ENCODE data around the gene OXA1L.
A peak's percentile ranks its signal among the peaks of the same experiment; 100 is the strongest.
"Not testable (repeated sequence)": the region's sequence is repeated elsewhere in the genome, so short reads cannot be mapped to it uniquely, and the experiment has no call there.

OXA1L gene

GRCh38 chr14:22803687-22803974 lies 37.1 kb downstream of the OXA1L start:
- ChIA-PET CTCF (no interaction called here), POLR2A (ENCODE audit: low non-redundant PET) (no interaction called here)
- no peak overlapping the region for H3K27ac ChIP-seq
- DNase-seq (ENCODE audit: low spot score): no peak
- TF ChIP-seq, protein P1, sequence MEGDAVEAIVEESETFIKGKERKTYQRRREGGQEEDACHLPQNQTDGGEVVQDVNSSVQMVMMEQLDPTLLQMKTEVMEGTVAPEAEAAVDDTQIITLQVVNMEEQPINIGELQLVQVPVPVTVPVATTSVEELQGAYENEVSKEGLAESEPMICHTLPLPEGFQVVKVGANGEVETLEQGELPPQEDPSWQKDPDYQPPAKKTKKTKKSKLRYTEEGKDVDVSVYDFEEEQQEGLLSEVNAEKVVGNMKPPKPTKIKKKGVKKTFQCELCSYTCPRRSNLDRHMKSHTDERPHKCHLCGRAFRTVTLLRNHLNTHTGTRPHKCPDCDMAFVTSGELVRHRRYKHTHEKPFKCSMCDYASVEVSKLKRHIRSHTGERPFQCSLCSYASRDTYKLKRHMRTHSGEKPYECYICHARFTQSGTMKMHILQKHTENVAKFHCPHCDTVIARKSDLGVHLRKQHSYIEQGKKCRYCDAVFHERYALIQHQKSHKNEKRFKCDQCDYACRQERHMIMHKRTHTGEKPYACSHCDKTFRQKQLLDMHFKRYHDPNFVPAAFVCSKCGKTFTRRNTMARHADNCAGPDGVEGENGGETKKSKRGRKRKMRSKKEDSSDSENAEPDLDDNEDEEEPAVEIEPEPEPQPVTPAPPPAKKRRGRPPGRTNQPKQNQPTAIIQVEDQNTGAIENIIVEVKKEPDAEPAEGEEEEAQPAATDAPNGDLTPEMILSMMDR (conservative IDR thresholded peaks at IDR 0.05; ENCODE audit: low read depth): no peak

DNA sequence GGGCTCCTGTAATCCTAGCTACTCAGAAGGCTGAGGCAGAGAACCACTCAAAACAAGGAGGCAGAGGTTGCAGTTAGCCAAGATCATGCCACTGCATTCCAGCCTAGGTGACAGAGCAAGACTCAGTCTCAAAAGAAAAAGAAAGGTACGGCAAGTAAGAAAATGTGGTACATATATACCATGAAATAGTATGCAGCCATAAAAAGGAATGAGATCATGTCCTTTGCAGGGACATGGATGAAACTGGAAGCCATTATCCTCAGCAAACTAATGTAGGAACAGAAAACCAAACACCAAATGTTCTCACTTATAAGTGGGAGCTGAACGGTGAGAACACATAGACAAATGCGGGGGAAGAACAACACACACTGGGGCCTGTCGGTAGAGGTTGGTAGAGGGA lies 38.7 kb downstream of the OXA1L start:
- POLR2A ChIA-PET (ENCODE audit: low non-redundant PET); CTCF ChIA-PET; DNase-seq (ENCODE audit: low spot score); H3K27ac ChIP-seq: not testable (repeated sequence)

- peak; percentile 32 for DNase-seq (ENCODE audit: low spot score)
- TF ChIP-seq, protein P1 (conservative IDR thresholded peaks at IDR 0.05; ENCODE audit: low read depth): no peak
- ChIA-PET CTCF (interaction anchor here (0.6 kb wide), 1 partner anchor 18 kb away, joined by 3 read pairs; no protein-coding TSS in a partner anchor), POLR2A (ENCODE audit: low non-redundant PET) (no interaction called here)
- H3K27ac ChIP-seq: no peak overlapping the region; the same call in 1 of the 2 replicates
Measured at GRCh38 chr14:22807432-22808087, 41.1 kb downstream of the OXA1L start.

DNA sequence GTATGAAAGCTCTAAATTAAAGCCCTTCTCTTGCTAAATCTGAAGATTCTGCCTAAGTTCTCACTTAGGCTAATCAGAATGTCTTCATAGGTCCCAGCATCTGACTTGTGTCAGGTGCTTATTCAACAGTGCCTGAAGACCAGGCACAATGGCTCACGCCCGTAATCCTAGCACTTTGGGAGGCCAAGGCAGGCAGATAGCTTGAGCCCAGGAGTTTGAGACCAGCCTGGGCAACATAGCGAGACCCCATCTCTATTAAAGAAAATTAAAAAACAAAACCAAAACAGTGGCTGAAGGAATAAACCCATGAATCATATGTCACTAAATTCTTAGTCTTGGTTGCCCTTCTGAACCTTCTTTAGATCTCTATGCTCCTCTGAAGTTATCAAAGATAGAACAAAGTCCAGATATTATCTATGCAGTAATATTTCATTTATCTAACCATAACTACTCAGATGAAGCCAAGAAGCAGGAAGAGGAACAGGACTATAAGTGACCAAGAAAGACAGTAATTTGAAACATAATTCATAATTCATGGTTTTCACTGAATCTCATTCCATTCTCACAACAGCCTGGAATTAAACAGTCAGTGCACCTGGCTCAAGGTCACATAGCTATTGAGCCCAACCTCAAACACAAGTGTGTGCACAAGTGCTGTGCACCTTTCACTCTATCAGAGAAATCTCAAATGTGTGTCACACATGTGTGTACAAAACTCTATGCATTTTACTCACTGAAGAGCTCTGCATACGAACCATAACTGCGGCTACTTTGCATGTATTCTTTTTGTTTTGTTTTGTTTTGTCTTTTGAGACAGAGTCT lies 42.1 kb downstream of the OXA1L start:
- ChIA-PET POLR2A (ENCODE audit: low non-redundant PET) (no interaction called here), CTCF (interaction anchor here (1.6 kb wide), 1 partner anchor 44 kb away, joined by 5 read pairs; no protein-coding TSS in a partner anchor)
- DNase-seq (ENCODE audit: low spot score): no peak
- TF ChIP-seq, protein P1 (conservative IDR thresholded peaks at IDR 0.05; ENCODE audit: low read depth): no peak
- no peak overlapping the region for H3K27ac ChIP-seq

DNA sequence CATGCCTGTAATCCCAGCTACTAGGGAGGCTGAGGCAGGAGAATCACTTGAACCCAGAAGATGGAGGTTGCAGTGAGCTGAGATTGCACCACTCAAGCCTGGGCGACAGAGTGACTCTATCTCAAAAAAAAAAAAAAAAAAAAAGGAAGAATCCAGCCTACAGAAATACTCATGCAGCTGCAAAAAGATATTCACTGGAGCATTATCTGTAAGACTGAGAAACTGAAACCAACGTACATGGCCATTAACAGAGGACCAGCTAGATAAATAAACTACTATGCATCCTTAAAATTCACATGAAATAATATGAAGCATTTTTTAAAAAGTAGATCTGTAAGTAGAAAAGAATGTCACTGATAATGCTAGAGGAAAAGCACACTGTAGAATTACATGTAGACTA lies 45.2 kb downstream of the OXA1L start:
- no peak overlapping the region for H3K27ac ChIP-seq
- POLR2A ChIA-PET (ENCODE audit: low non-redundant PET): no interaction called here
- TF ChIP-seq, protein P1 (conservative IDR thresholded peaks at IDR 0.05; ENCODE audit: low read depth): no peak
- DNase-seq (ENCODE audit: low spot score): no peak
- CTCF ChIA-PET: no interaction called here

DNA sequence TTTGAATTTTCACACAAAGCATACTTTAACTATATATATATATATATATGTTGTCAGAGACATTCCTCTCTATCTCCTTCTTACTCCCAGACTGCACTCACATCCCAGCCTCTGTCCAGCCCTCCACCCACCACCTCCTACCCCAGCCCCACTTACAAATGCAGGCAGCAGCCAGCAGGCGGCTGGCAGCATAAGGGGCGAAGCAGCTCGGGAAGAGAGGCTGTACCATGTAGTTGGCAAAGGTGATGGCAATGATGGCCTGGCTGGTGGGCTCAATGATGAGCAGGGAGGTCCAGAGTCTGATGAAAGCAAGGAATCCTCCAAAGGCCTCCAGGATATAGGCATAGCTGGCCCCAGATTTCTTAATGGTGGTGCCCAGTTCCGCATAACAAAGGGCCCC lies 46.3 kb downstream of the OXA1L start:
- TF ChIP-seq, protein P1 (conservative IDR thresholded peaks at IDR 0.05; ENCODE audit: low read depth): no peak
- H3K27ac ChIP-seq: no peak overlapping the region
- no peak for DNase-seq (ENCODE audit: low spot score)
- ChIA-PET CTCF (interaction anchor here (0.6 to 1.5 kb wide), 4 partner anchors 17 to 51 kb away, joined by 3 to 7 read pairs (median 3); no protein-coding TSS in a partner anchor), POLR2A (ENCODE audit: low non-redundant PET) (no interaction called here)

- POLR2A ChIA-PET (ENCODE audit: low non-redundant PET): interaction anchor here (0.7 kb wide), 1 partner anchor 1238 kb away, joined by 5 read pairs; the partner anchor contains the start of gene CARMIL3
- TF ChIP-seq, protein P1 (conservative IDR thresholded peaks at IDR 0.05; ENCODE audit: low read depth): no peak
- DNase-seq (ENCODE audit: low spot score): no peak
- CTCF ChIA-PET: interaction anchor here (0.6 to 1.5 kb wide), 4 partner anchors 17 to 52 kb away, joined by 3 to 7 read pairs (median 3); no protein-coding TSS in a partner anchor
- H3K27ac ChIP-seq: no peak overlapping the region
Measured at GRCh38 chr14:22813145-22813544, 46.7 kb downstream of the OXA1L start.
